Eye (tissue), 1 donor: Measurements from ENCODE around the gene HSPB6.

Experiments
- DNase-seq: peaks from one replicate; pipeline ENCODE4 v3.0.0-alpha.2; 2015

HSPB6 gene

DNA sequence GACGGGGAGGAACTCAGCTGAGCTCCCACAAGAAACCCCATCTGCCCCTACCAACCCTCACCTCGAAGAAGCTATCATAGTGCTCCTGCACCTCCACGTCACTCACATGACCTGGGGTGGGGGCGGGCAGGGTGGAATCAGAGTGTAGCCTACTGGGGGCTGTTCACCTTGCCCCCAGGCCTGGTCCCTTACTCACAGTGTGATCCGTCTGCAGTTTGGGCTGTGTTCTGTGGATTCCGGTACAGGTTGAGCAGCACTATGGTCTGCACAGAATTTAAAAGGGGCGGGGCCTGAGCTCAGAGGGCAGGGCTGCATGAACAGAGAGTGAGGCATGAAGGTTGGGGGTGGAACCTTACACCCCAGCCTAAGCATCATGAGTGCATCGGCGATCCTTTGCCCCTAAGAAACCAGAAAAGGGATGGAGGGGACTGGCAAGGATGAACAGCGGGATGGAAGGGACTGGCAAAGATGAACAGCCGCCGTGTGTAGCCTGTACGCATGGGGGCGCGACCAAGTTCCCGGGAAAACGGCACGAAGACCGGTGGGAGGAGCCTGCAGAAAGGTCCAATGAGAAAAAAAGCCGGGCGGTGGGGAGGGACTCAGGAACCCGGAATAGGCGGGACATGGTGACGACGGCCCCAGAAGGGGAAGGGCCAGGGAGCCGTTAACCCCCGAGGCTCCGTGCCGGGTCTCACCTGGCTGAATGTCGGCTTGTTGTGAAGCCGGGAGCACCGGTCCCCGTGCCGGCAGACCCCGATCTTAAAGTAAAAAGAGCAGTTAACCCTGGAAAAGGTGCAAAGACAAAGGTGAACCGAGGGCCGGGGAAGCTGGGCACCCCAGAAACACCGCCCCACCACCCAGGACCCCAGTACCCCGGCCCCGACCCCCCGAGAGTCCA lies 12.2 kb downstream of the HSPB6 start:
- peak; percentile 99 for DNase-seq

DNA sequence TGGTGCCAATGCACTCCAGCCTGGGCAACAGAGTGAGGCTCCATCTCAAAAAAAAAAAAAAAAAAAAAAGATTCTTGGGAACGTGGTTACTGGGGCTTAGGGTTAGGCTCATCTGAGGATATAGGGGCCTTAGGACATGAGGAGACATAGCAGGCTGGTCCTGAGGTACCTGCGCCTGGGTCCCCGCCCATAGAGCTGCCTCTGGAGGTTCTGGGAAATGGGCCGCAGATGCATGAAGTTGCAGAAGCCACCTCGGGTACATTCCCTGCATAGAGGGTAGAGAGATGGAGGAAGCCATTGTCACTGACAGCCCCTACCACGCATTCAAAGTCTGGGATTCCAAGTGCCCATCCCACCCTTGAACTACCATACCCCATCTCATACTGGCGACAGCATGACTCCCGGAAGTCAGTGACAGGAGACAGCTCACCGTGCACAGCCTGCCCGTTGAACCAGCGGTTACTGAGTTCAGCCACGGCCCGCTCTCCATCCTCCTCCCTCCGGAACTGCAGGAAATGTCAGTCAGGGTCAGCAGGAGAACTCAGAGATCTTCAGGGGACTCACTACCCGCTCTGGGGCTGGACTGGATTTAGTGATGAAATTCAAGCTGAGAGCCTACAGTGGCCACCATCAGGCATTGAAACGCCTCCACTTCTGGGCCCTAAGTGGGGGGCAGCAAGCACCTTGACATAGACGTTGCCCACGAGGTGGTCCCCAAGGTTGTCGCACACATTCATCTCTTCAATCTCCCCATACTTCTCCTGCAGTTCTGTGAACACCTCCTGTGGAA lies 13.0 kb downstream of the HSPB6 start:
- DNase-seq, result no peak

DNA sequence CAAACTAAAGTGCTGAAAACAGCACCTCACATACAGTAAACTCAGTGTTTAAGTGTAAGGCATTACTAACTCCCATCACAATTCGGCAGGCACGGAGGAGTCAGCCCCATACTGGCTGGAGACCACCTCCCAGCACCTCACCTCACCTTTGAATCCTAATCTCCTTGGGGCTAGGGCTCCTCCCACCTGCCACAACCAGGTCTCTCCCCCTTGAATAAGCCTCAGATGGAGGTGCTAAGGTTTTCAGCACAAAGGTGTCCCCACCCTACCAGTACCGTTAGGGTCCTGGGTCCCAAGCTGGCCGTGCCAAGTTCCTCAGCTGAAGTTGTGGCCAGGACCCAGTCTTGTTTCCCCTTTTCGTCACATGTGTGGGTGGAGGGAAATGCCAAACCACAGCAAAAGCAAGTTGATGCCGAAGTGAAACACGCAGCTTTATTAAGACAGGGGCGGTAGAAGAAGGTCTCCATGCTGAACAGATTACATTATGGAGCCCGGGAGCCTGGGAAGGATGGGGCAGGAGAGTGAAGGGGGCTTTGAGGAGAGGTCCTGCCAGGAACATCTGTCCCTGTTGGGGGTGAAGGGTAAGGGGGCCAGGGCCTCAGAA lies 14.6 kb downstream of the HSPB6 start, which contains the start of gene IGFLR1:
Gene IGFLR1, minus strand, starts transcription at position 332 of the 604 bp plus-strand sequence. CDS start 1,272 bp downstream, outside the sequence.
- DNase-seq, result no peak

DNA sequence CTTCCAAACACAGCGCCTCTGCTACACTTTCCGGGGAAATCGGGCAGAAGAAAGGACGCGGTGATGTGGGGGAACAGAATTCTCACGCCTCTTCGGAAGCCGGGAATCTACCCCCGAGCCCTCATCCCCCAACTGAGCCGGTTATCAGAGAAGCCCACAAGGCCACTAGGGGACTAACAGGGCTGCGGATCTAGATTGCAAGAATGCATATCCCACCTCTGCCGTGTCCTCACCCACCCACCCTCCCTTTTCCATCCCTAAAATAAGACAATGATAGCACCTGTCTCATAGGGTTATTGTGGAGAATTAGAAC lies 15.7 kb downstream of the HSPB6 start:
- DNase-seq, result no peak

DNA sequence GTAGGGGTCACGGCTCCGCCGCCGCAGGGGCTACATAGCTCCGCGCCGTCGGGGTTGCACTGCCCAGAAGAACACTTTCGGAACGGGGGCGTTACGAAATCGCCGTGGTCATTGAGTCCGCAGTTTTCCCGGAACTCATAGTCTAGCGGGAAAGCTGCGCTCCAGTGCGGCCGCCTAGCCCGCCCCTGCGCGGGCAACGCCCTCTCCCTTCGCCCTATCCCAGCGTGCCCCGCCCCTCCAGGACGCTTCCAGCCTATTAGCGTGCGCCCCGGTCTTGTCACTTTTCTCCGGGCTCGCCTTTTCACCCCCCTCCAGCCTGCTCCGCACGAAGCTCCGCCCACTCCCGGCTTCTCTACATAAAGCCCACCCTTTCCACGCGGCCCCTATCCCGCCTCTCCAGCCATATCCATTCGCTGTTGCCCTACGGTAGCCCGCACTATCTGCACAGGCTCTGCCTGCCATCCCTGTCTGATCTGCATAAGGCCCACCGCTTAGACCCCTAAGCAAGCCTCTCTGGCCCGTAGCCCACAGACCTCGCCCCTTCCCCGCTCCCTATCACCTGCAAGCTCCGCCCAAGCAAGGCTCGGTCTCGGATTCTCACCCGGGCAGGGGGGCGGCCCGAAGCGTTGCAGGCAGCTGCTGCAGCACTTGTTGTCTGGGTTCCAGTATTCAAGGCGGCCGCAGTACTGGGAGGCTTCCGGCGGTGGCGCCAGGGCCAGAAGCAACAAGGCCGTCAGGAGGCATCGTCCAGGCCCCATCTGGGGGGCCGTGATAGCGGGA lies 16.2 kb downstream of the HSPB6 start:
- DNase-seq, result peak; percentile 99

DNA sequence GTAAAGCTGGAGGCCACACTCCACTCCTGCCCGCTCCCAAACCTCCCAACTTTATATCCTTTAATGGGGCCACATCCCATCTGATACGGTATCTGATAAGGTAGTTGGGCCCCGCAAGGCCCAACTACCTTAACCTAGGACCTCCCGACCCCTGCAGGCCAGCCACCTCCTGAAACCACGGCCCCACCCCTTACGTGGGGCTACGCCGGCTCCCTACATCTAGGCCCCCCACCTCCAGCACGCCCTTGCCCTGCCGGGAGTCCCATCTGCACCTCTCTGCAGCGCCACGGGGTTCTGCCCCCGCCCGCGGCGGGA lies 16.8 kb downstream of the HSPB6 start:
- DNase-seq, result no peak

DNA sequence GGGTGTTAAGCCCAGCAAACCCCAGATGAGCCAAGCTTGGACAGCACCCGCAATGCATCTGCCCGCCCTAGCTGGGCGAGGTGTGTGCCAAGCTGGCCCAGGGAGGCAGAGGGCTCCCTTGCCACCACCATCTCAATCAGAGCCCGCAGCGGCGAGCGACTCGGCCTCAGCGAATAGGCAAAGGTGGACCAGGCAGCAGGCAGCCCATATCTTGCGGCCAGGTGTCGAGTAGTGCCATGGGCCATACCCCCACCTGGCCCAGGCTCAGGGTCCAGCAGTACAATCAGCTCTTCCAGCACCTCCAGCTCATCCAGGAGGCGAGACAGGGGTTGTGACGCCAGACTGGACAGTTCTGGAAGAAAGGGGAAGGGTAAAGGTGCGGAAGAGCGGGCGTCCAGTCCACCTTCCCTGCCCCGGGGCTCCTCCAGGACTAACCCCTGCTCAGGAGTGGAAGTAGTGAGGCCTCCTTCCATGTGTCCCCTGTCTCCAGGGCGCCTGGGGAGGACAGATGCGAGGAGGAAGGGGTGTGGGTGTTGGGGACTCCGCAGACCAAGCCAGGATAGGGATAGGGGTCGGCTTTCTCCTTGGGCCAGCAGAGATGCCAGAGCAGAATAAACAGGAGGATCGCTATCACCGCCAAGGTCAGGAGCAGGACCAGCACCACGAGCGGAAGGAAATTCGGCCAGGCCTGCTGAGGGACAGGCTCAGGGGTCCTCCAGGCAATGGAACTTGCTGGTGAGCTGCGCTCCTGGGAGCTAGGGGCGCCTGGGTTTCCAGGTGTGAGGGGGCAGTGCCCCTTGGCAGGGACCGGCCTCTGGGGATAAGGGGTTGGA lies 17.3 kb downstream of the HSPB6 start:
- DNase-seq, result peak; percentile 8

DNA sequence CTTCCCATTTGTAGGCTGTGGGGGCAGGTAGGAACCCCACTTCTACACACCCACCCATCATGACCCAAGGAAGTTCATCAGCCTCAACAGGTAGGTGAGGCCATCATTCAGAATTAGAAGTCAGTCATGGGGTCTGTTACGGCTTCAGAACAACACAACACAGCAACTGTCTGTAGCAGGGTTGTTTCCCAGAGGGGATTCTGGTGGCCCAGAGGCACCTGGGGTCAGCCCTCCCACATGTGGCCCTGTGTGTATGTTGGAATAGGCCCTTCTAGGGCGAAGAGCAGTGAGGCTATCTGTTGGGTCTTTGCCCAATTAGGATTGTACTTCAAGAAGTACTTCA lies 18.0 kb downstream of the HSPB6 start:
- no peak for DNase-seq

DNA sequence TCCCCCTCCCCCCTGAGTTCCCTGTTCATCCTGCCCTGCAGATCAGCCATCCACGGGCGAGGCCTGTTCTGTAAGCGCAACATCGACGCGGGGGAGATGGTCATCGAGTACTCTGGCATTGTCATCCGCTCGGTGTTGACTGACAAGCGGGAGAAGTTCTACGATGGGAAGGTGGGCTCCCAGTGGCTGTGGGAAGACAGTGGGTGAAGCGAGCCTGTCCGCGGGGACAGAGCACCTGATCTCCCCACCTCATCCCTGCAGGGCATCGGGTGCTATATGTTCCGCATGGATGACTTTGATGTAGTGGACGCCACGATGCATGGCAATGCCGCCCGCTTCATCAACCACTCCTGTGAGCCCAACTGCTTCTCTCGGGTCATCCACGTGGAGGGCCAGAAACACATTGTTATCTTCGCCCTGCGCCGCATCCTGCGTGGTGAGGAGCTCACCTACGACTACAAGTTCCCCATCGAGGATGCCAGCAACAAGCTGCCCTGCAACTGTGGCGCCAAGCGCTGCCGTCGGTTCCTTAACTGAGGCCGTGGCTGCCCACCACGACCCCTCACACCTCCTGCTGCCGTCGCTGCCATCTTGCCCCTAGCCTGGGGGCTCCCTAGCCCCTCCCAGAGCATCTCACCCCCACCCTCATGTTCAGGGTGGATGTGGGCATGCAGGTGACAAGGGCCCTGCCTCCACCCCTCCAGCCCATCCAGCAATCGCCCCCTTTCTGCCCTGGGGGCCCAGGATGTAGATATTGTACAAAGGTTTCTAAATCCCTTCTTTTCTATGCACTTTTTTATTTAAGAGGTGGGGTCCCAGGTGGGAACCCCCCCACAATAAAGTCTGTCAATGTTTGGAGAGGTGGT lies 18.6 kb downstream of the HSPB6 start:
- no peak for DNase-seq

DNA sequence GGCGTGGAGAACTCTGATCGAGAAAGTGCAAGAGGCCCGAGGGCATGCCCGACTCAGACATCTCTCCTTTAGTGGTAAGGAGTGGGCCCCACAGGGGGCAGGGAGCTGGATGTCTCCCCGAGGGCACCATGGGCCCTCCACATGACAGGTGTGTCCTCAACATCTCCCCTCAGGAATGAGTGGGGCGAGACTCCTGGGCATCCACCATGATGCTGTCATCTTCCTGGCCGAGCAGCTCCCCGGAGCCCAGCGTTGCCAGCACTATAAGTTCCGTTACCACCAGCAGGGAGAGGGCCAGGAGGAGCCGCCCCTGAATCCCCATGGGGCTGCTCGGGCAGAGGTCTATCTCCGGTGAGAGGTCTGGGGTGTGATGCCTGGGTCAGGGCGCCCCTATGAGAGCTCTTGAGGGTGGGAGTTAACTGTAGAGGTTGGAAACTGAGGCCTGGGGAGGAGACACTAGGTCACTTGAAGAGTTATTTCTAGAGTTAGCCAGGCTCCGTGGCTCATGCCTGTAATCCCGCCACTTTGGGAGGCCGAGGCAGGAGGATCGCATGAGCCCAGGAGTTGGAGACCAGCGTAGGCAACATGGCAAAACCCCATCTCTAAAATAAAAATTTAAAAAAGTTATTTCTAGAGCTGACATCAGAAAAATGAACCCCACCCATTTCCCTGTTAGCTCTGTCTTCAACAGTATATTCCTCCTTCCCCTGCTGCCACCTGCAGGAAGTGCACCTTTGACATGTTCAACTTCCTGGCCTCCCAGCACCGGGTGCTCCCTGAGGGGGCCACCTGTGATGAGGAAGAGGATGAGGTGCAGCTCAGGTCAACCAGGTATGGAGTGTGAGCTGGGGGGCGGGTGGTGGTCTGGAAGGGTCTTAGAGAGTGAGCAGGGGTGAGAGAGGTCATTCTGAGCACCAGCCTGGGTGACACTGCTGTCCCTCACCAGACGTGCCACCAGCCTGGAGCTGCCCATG lies 19.6 kb downstream of the HSPB6 start:
- DNase-seq, result no peak

DNA sequence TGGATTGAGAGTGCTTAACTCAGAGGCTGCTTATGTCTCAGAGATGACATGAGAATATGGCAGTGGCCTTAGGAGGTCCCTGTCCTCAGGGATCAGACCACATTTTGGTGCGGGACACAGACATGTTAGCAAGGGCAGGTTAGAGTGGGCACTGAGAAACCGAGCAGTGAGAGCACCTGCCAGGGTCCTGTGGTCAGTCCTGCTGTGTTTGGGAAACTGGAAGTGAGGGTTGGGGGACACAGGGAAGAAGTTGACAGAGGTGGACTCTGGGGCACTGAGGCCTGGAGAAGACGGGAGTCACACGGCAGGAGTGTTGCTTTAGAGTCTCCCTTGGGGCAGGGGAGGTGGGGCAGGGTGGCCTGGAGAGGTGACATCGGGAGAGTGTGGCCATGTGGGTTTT lies 21.9 kb downstream of the HSPB6 start:
- DNase-seq, result no peak

DNA sequence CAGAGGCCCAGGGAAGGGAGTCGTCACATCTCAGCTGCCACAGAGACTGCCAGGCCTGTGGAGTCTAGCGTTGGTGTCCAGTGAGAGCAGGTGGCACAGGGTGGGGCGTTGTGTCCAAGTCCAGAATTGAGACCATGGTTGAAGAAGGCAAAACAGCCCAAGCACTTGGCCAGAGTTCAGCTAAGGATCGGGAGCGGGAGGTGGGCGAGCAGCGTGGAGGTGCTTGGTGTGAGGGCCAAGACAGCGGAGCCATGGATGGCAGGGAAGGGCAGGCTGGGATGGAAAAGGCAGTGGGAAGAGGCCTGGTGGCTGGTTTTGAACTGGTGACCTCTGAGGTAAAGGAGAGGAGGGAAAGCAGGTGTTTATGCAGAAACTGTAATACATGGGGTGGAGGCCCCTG lies 22.6 kb downstream of the HSPB6 start:
- DNase-seq, result no peak

DNA sequence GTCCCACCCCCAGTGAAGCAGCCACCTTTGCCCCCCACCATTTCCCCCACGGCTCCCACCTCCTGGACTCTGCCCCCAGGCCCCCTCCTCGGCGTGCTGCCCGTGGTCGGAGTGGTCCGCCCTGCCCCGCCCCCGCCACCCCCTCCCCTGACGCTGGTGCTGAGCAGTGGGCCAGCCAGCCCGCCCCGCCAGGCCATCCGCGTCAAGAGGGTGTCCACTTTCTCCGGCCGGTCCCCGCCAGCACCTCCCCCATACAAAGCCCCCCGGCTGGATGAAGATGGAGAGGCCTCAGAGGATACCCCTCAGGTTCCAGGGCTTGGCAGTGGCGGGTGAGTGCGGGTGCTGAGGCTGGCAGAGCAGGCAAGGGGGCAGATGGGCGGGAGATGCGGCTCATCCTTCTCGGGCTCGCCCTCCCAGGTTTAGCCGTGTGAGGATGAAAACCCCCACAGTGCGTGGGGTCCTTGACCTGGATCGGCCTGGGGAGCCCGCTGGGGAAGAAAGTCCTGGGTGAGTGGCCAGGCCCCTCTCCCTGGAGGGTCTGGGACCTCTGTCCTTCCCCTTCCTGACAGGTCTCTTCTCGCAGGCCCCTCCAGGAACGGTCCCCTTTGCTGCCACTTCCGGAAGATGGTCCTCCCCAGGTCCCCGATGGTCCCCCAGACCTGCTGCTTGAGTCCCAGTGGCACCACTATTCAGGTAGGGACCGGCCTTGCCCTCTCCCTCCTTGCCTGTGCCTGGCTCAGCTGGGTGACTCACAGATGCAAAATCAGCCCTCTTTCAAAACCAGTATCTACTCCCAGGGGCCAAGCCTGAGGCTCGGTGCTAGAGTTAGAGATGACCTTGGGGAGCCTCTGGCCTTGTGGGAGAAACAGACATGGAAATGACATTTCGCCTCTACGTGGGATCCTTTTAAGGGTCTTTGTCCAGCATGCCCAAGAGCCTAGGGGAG lies 23.4 kb downstream of the HSPB6 start:
- DNase-seq, result no peak

DNA sequence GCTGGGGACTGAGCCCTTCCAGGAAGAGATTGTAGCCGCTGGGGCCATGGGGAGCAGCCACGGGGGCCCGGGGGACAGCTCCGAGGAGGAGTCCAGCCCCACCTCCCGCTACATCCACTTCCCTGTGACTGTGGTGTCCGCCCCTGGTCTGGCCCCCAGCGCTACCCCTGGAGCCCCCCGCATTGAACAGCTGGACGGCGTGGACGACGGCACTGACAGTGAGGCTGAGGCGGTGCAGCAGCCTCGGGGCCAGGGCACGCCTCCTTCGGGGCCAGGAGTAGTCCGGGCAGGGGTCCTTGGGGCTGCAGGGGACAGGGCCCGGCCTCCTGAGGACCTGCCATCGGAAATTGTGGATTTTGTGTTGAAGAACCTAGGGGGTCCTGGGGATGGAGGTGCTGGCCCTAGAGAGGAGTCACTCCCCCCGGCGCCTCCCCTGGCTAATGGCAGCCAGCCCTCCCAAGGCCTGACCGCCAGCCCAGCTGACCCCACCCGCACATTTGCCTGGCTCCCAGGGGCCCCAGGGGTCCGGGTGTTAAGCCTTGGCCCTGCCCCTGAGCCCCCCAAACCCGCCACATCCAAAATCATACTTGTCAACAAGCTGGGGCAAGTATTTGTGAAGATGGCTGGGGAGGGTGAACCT lies 24.2 kb downstream of the HSPB6 start:
- DNase-seq, result no peak

DNA sequence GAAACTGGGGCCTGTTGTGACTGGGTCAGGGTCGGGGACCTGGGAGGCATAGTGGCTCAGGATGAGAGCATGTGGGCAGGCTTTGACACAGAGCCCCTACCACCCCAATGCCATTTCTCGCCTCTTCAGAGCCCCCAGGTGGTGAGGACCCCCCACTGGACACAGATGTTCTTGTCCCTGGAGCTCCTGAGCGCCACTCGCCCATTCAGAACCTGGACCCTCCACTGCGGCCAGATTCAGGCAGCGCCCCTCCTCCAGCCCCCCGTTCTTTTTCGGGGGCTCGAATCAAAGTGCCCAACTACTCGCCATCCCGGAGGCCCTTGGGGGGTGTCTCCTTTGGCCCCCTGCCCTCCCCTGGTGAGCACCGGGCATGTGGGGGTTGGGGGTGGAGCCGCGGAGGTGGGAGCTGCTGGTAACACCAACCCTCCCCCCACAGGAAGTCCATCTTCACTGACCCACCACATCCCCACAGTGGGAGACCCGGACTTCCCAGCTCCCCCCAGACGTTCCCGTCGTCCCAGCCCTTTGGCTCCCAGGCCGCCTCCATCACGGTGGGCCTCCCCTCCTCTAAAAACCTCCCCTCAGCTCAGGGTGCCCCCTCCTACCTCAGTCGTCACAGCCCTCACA lies 24.9 kb downstream of the HSPB6 start:
- DNase-seq, result no peak

DNA sequence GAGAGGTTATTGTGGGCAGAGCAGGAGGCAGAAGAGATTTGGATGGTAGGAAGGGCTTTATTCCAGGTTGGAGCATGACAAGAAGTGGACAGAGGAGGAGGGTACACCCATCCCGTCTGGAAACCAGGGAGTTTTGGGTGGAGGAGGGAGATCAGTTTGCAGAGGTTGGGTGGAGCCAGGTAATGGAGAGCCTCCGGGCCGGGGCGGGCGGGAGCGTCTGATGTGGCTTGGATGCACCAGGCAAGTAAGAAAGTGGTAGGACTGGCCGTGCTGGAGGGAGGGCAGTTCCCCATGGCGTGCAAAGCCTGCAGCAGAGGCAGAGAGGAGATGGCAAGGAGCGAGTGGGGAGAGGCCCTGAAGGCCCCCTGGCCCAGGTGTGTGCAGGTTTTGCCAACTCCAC lies 25.5 kb downstream of the HSPB6 start:
- no peak for DNase-seq

DNA sequence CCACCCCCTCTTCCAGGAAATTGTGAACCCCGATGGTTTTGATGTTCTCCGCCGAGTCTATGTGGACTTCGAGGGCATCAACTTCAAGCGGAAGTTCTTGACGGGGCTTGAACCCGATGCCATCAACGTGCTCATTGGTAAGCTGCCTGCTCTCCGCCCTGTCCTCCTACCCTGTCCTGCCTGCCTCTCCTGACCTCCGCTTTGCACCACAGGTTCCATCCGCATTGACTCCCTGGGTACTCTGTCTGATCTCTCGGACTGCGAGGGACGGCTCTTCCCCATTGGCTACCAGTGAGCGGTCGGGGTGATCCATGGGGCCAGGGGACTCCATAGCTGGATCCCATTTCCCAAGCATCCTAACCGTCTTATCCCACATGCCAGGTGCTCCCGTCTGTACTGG lies 26.5 kb downstream of the HSPB6 start:
- DNase-seq, result no peak

DNA sequence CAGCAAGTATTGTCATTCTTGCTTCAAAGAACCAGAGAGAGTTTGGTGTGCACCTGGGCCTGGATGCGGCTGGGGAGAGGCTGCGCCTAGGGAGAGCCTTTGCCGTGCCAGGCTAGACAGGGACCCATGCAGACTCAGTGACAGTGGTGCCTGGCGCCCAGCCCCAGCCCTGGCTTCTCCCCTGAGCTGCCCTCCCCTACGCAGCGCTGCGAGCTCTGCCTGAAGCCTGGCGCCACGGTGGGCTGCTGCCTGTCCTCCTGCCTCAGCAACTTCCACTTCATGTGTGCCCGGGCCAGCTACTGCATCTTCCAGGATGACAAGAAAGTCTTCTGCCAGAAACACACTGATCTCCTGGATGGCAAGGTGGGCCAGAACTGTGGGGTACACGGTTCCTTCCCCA lies 27.1 kb downstream of the HSPB6 start:
- DNase-seq, result no peak
